ENCODE data around the gene HACD3. TPM values are rescaled to one million over a fixed set of nuclear protein-coding genes. Genes with fewer than 3 reads are reported as not detected.

Gene HACD3
- total RNA-seq, 1 experiment from 2014 or later = 157 TPM

- peak within 1 kb of the TSS; percentile 92 for H3K27ac ChIP-seq (ENCODE audit: low read depth, low read length, poor library complexity, severe bottlenecking)
- intact Hi-C loops (cut with micrococcal nuclease; ENCODE audit: unreplicated experiment) = no loop called here
- no peaks in the 10 kb centered on the region for H3K27me3 ChIP-seq (replicated peaks; ENCODE audit: insufficient read depth, low read depth, low read length, poor library complexity)
- peak; percentile 96 for DNase-seq (ENCODE audit: low spot score)
- ChIA-PET POLR2A (ENCODE audit: low non-redundant PET) (interaction anchor here (0.6 kb wide), 1 partner anchor 650 kb away, joined by 14 read pairs; no protein-coding TSS in a partner anchor), CTCF (interaction anchor here (0.5 to 0.7 kb wide), 8 partner anchors 60 to 1144 kb away, joined by 3 to 12 read pairs (median 4); partner anchors contain the start of gene INTS14)
- TF ChIP-seq CTCF (conservative IDR thresholded peaks at IDR 0.05; ENCODE audit: low read depth, low read length) (peak; percentile 99), EZH2 (IDR thresholded peaks at IDR 0.05; ENCODE audit: borderline replicate concordance, low read depth, low read length, poor library complexity, severe bottlenecking) (no peak)
- peak within 1 kb of the TSS; percentile 94 for H3K4me3 ChIP-seq (ENCODE audit: low read depth, low read length, poor library complexity, severe bottlenecking)
- peaks cover 24% of the 10 kb centered on the region for H3K4me1 ChIP-seq (ENCODE audit: insufficient read depth, low read length, poor library complexity, severe bottlenecking)
- peaks cover 5% of the 10 kb centered on the region for H3K36me3 ChIP-seq (ENCODE audit: insufficient read depth, low read length, poor library complexity, severe bottlenecking)
- BruUV-seq (replicated peaks) = no TSS peak
- H3K9me3 ChIP-seq (ENCODE audit: low read depth, low read length, poor library complexity, severe bottlenecking) = no peaks in the 10 kb centered on the region
These were observed 13.0 kb upstream of the HACD3 start, which contains the start of gene DPP8 for GRCh38 chr15:65516997-65517865. TSS of gene DPP8 (minus strand) at chr15:65517689. CDS start at chr15:65512553, 5,136 bp downstream.

- DNase-seq (ENCODE audit: low spot score) = no peak
- Histone ChIP-seq H3K36me3 (ENCODE audit: insufficient read depth, low read length, poor library complexity, severe bottlenecking) (no peaks in the 10 kb centered on the region), H3K9me3 (ENCODE audit: low read depth, low read length, poor library complexity, severe bottlenecking) (no peaks in the 10 kb centered on the region), H3K27ac (ENCODE audit: low read depth, low read length, poor library complexity, severe bottlenecking) (peak overlapping the region; percentile 92), H3K4me3 (ENCODE audit: low read depth, low read length, poor library complexity, severe bottlenecking) (peak overlapping the region; percentile 94), H3K27me3 (replicated peaks; ENCODE audit: insufficient read depth, low read depth, low read length, poor library complexity) (no peaks in the 10 kb centered on the region), H3K4me1 (ENCODE audit: insufficient read depth, low read length, poor library complexity, severe bottlenecking) (peaks cover 18% of the 10 kb centered on the region)
- intact Hi-C loops (cut with micrococcal nuclease; ENCODE audit: unreplicated experiment) = no loop called here
- TF ChIP-seq EZH2 (IDR thresholded peaks at IDR 0.05; ENCODE audit: borderline replicate concordance, low read depth, low read length, poor library complexity, severe bottlenecking) (no peak), CTCF (conservative IDR thresholded peaks at IDR 0.05; ENCODE audit: low read depth, low read length) (0 out of 2 replicates have a peak, but pooled peaks have one; percentile 3)
- ChIA-PET CTCF (no interaction called here), POLR2A (ENCODE audit: low non-redundant PET) (no interaction called here)
- no TSS peak for BruUV-seq (replicated peaks)
These were observed 12.4 kb upstream of the HACD3 start for GRCh38 chr15:65517866-65518207.

- Histone ChIP-seq H3K27me3 (replicated peaks; ENCODE audit: insufficient read depth, low read depth, low read length, poor library complexity) (no peaks in the 10 kb centered on the region), H3K27ac (ENCODE audit: low read depth, low read length, poor library complexity, severe bottlenecking) (no peak overlapping the region), H3K4me3 (ENCODE audit: low read depth, low read length, poor library complexity, severe bottlenecking) (no peak overlapping the region), H3K4me1 (ENCODE audit: insufficient read depth, low read length, poor library complexity, severe bottlenecking) (peaks cover 13% of the 10 kb centered on the region), H3K9me3 (ENCODE audit: low read depth, low read length, poor library complexity, severe bottlenecking) (no peaks in the 10 kb centered on the region), H3K36me3 (ENCODE audit: insufficient read depth, low read length, poor library complexity, severe bottlenecking) (no peaks in the 10 kb centered on the region)
- TF ChIP-seq EZH2 (IDR thresholded peaks at IDR 0.05; ENCODE audit: borderline replicate concordance, low read depth, low read length, poor library complexity, severe bottlenecking) (no peak), CTCF (conservative IDR thresholded peaks at IDR 0.05; ENCODE audit: low read depth, low read length) (no peak)
- ChIA-PET CTCF (no interaction called here), POLR2A (ENCODE audit: low non-redundant PET) (interaction anchor here (1.0 kb wide), 1 partner anchor 214 kb away, joined by 7 read pairs; the partner anchor contains the start of gene RNU5B-1)
- no peak for DNase-seq (ENCODE audit: low spot score)
- no TSS peak for BruUV-seq (replicated peaks)
- intact Hi-C loops (cut with micrococcal nuclease; ENCODE audit: unreplicated experiment) = no loop called here
These were observed 11.5 kb upstream of the HACD3 start for GRCh38 chr15:65518633-65519285.
